Trophoblast cell (in vitro differentiated cells and primary cell): ENCODE data around the gene SLC10A4.

Experiments used
- DNase-seq, 2 donors: peaks; one replicate each; pipeline ENCODE4 v3.0.0-alpha.2; 2016
- H2AFZ ChIP-seq: 2 replicates; pipeline ENCODE4 v1.6.1; 2013; ENCODE audit warnings: low read length, moderate library complexity, mild to moderate bottlenecking; ENCODE audit not compliant: insufficient read depth, poor library complexity
- H2AK5ac ChIP-seq: 2 replicates; pipeline ENCODE4 v1.6.1; 2013; ENCODE audit warnings: mild to moderate bottlenecking, low read length
- H2BK120ac ChIP-seq: 2 replicates; pipeline ENCODE4 v1.6.1; 2013; ENCODE audit warnings: low read length, mild to moderate bottlenecking, moderate library complexity; ENCODE audit not compliant: insufficient read depth, poor library complexity
- H2BK12ac ChIP-seq: 2 replicates; pipeline ENCODE4 v1.6.1; 2013; ENCODE audit warnings: mild to moderate bottlenecking, low read length, moderate library complexity
- H2BK5ac ChIP-seq: 2 replicates; pipeline ENCODE4 v1.6.1; 2013; ENCODE audit warnings: low read length, low read depth, moderate library complexity, mild to moderate bottlenecking; ENCODE audit not compliant: poor library complexity
- H3K14ac ChIP-seq: 2 replicates; pipeline ENCODE4 v1.6.1; 2013; ENCODE audit warnings: mild to moderate bottlenecking, low read length
- H3K18ac ChIP-seq: 2 replicates; pipeline ENCODE4 v1.6.1; 2013; ENCODE audit warnings: mild to moderate bottlenecking, low read length
- H3K23ac ChIP-seq: 2 replicates; pipeline ENCODE4 v1.6.1; 2013; ENCODE audit warnings: low read length
- H3K27ac ChIP-seq: 2 replicates; pipeline ENCODE4 v1.5.1; 2013; ENCODE audit warnings: low read depth, mild to moderate bottlenecking, inconsistent platforms, low read length, moderate library complexity
- H3K27me3 ChIP-seq: 2 replicates; pipeline ENCODE4 v1.6.1; 2013; ENCODE audit warnings: inconsistent platforms, mild to moderate bottlenecking, low read length, moderate library complexity; ENCODE audit not compliant: insufficient read depth
- H3K36me3 ChIP-seq, 2 experiments: 1 replicate in 1 of 2; 2 replicates in 1 of 2; pipeline ENCODE4 v1.6.1; 2013; ENCODE audit warnings: low read length in 2 of 2, mild to moderate bottlenecking in 2 of 2, moderate library complexity in 1 of 2; ENCODE audit not compliant: insufficient read depth in 2 of 2, control insufficient read depth in 1 of 2
- H3K4ac ChIP-seq: 2 replicates; pipeline ENCODE4 v1.6.1; 2013; ENCODE audit warnings: low read depth, mild to moderate bottlenecking, low read length, moderate library complexity
- H3K4me1 ChIP-seq, 2 experiments: 1 replicate in 1 of 2; 2 replicates in 1 of 2; pipeline ENCODE4 v1.6.1; 2013; ENCODE audit warnings: low read length in 2 of 2, mild to moderate bottlenecking in 2 of 2, moderate library complexity in 1 of 2; ENCODE audit not compliant: insufficient read depth in 2 of 2, control insufficient read depth in 1 of 2
- H3K4me2 ChIP-seq: 2 replicates; pipeline ENCODE4 v1.6.1; 2013; ENCODE audit warnings: inconsistent platforms, mild to moderate bottlenecking, low read length, moderate library complexity
- H3K4me3 ChIP-seq: 2 replicates; pipeline ENCODE4 v1.5.1; 2013; ENCODE audit warnings: mild to moderate bottlenecking, low read depth, low read length, inconsistent platforms
- H3K79me1 ChIP-seq: one replicate; pipeline ENCODE4 v1.6.1; 2013; ENCODE audit warnings: low read length
- H3K79me2 ChIP-seq: 2 replicates; pipeline ENCODE4 v1.6.1; 2013; ENCODE audit warnings: low read length, mild to moderate bottlenecking; ENCODE audit not compliant: control insufficient read depth, insufficient read depth, poor library complexity
- H3K9ac ChIP-seq: 2 replicates; pipeline ENCODE4 v1.6.1; 2013; ENCODE audit warnings: mild to moderate bottlenecking, low read length
- H3K9me3 ChIP-seq: 2 replicates; pipeline ENCODE4 v1.6.1; 2013; ENCODE audit warnings: low read depth, mild to moderate bottlenecking, control low read depth, inconsistent platforms, low read length; ENCODE audit not compliant: insufficient read depth
- H4K12ac ChIP-seq: 2 replicates; pipeline ENCODE4 v1.6.1; 2013; ENCODE audit warnings: low read depth, mild to moderate bottlenecking, low read length, moderate library complexity
- H4K8ac ChIP-seq: 2 replicates; pipeline ENCODE4 v1.6.1; 2013; ENCODE audit warnings: low read depth, mild to moderate bottlenecking, low read length, moderate library complexity
- H4K91ac ChIP-seq: one replicate; pipeline ENCODE4 v1.6.1; 2013; ENCODE audit warnings: low read depth, mild to moderate bottlenecking, low read length, moderate library complexity
- WGBS: extraction: QIAGEN DNeasy Blood & Tissue Kit; methylation state at CpG from one replicate; pipeline ENCODE4 v1.1.7; 2013; ENCODE audit warnings: missing lambda C conversion rate; ENCODE audit not compliant: insufficient read length, insufficient coverage; ENCODE audit errors: extremely low coverage; 5-methylcytosine and 5-hydroxymethylcytosine counted together

SLC10A4 gene

DNA sequence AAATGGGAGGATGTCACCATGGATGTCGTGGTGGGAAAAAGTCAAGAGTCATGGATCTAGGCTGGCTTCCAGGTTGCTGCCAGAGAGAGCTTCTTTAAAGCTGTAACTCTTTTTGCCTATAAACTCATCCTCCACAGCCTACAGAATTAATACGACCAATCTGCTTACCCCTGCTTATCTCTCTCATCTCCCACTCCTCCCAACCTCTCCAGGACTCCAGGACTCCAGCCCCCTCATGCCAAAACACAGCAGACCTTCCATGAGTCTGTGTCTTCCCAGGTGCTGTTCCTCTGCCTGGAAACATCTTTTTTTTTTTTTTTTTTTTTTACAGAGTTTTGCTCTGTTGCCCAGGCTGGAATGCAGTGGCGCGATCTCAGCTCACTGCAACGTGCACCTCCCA, 15.3 kb upstream of the SLC10A4 start:
- Histone ChIP-seq H2AFZ (no peak overlapping the region), H4K8ac (no peak overlapping the region), H2AK5ac (no peak overlapping the region), H3K23ac (no peak overlapping the region), H4K91ac (no peak overlapping the region), H3K4me2 (no peak overlapping the region), H3K36me3 (no peaks in the 10 kb centered on the region), H3K79me1 (no peaks in the 10 kb centered on the region), H2BK120ac (no peak overlapping the region), H3K4me3 (no peak overlapping the region), H3K79me2 (no peaks in the 10 kb centered on the region), H3K14ac (no peak overlapping the region), H4K12ac (no peak overlapping the region), H3K9ac (no peak overlapping the region), H3K27ac (no peak overlapping the region), H3K4me1 (no peaks in the 10 kb centered on the region), H3K18ac (no peak overlapping the region), H2BK12ac (no peak overlapping the region), H2BK5ac (no peak overlapping the region), H3K9me3 (no peaks in the 10 kb centered on the region), H3K27me3 (no peaks in the 10 kb centered on the region), H3K4ac (no peak overlapping the region)
- DNase-seq: no peak
- no CpG with 5 or more reads among the region's 5 CpGs for WGBS

GRCh38 chr4:48470137-48470536, 13.0 kb upstream of the SLC10A4 start:
- H3K79me2 ChIP-seq: no peaks in the 10 kb centered on the region
- no peaks in the 10 kb centered on the region for H3K79me1 ChIP-seq
- H2BK120ac ChIP-seq: no peak overlapping the region
- no peak overlapping the region for H2AFZ ChIP-seq
- H4K12ac ChIP-seq: no peak overlapping the region
- H3K36me3 ChIP-seq: no peaks in the 10 kb centered on the region
- H4K91ac ChIP-seq: no peak overlapping the region
- no peak overlapping the region for H2BK5ac ChIP-seq
- no peaks in the 10 kb centered on the region for H3K4me1 ChIP-seq
- no peak overlapping the region for H2BK12ac ChIP-seq
- no peak overlapping the region for H3K27ac ChIP-seq
- H3K14ac ChIP-seq: no peak overlapping the region
- no peak overlapping the region for H3K18ac ChIP-seq
- no peak overlapping the region for H3K23ac ChIP-seq
- DNase-seq: no peak
- no peak overlapping the region for H3K4me3 ChIP-seq
- no peaks in the 10 kb centered on the region for H3K9me3 ChIP-seq
- H3K4ac ChIP-seq: no peak overlapping the region
- no peak overlapping the region for H3K4me2 ChIP-seq
- no peak overlapping the region for H4K8ac ChIP-seq
- H3K27me3 ChIP-seq: no peaks in the 10 kb centered on the region
- no peak overlapping the region for H3K9ac ChIP-seq
- no CpG with 5 or more reads among the region's 1 CpG for WGBS
- no peak overlapping the region for H2AK5ac ChIP-seq

DNA sequence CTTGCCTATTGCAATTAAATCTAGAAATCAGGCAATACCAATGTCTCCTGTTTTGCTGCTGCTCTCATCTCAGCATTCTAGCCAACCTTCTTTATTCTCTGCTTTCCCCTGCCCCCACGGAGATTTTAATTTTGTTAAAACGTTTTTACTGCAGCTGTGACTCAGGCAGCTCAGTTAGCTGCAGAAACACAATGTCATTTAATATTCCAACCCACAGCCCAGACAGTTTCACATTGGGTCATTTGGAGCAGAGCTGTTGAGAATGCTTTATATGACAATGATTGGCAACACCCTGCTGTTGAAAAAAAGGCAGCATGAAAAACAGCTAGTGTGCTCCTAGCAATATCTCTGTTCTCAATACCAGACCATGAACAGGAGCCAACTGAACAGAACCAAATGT, 12.6 kb upstream of the SLC10A4 start:
- DNase-seq: no peak
- H3K79me2 ChIP-seq: no peaks in the 10 kb centered on the region
- H3K9ac ChIP-seq: no peak overlapping the region
- H3K4ac ChIP-seq: no peak overlapping the region
- H3K4me3 ChIP-seq: no peak overlapping the region
- no peak overlapping the region for H3K18ac ChIP-seq
- no peak overlapping the region for H3K27ac ChIP-seq
- no peaks in the 10 kb centered on the region for H3K4me1 ChIP-seq
- no peak overlapping the region for H3K4me2 ChIP-seq
- H4K12ac ChIP-seq: no peak overlapping the region
- H3K14ac ChIP-seq: no peak overlapping the region
- no peak overlapping the region for H2BK12ac ChIP-seq
- no peaks in the 10 kb centered on the region for H3K79me1 ChIP-seq
- no peak overlapping the region for H3K23ac ChIP-seq
- no peak overlapping the region for H2AK5ac ChIP-seq
- no peak overlapping the region for H4K8ac ChIP-seq
- H2BK120ac ChIP-seq: no peak overlapping the region
- H4K91ac ChIP-seq: no peak overlapping the region
- H3K27me3 ChIP-seq: no peaks in the 10 kb centered on the region
- no peak overlapping the region for H2BK5ac ChIP-seq
- no peaks in the 10 kb centered on the region for H3K36me3 ChIP-seq
- H3K9me3 ChIP-seq: no peaks in the 10 kb centered on the region
- WGBS: no CpG with 5 or more reads among the region's 2 CpGs
- H2AFZ ChIP-seq: no peak overlapping the region

DNA sequence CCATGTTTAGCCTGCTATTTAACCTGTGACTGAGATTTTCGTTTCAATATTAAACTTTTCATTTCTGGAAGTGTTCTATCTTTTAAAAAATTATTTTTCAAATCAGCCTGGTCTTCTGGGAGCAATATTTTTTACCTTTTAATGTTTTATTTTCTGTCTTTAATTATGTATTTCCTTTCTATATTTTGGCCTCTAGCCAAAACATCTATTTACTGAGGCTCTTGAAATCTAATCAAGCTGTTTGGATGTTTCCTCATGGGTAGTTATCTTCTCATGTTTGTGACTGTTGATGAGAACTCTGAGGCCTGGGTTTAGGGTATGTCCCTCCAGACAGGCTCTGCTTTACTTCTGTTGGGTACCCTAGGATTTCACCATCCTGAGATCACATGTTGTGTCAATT, 10.3 kb upstream of the SLC10A4 start:
- H2AK5ac ChIP-seq: no peak overlapping the region
- no peak overlapping the region for H4K91ac ChIP-seq
- H3K36me3 ChIP-seq: no peaks in the 10 kb centered on the region
- H3K27ac ChIP-seq: no peak overlapping the region
- no peaks in the 10 kb centered on the region for H3K79me2 ChIP-seq
- no peaks in the 10 kb centered on the region for H3K27me3 ChIP-seq
- no CpG with 5 or more reads among the region's 1 CpG for WGBS
- no peak overlapping the region for H4K8ac ChIP-seq
- H3K23ac ChIP-seq: no peak overlapping the region
- H3K14ac ChIP-seq: no peak overlapping the region
- no peak overlapping the region for H2BK5ac ChIP-seq
- no peaks in the 10 kb centered on the region for H3K79me1 ChIP-seq
- no peak overlapping the region for H2BK120ac ChIP-seq
- H4K12ac ChIP-seq: no peak overlapping the region
- H3K9me3 ChIP-seq: no peaks in the 10 kb centered on the region
- H3K18ac ChIP-seq: no peak overlapping the region
- no peak for DNase-seq
- no peak overlapping the region for H3K4ac ChIP-seq
- H3K9ac ChIP-seq: no peak overlapping the region
- no peaks in the 10 kb centered on the region for H3K4me1 ChIP-seq
- H3K4me3 ChIP-seq: no peak overlapping the region
- no peak overlapping the region for H2BK12ac ChIP-seq
- H2AFZ ChIP-seq: no peak overlapping the region
- H3K4me2 ChIP-seq: no peak overlapping the region
